Activated CD8-positive, alpha-beta T cell treated with anti-CD3 and anti-CD28 coated beads for 36 hours (primary cell): ENCODE data around the gene MYH11. TPM values are rescaled to one million over a fixed set of nuclear protein-coding genes. Genes with fewer than 3 reads are reported as not detected.

Experiments
- ATAC-seq: fragments of 200-7000 bp; cut with Tn5 transposase; one replicate; pipeline ENCODE4 v1.10.0; 2021; ENCODE audit warnings: mild to moderate bottlenecking, moderate library complexity
- CTCF ChIA-PET: fragments of 350-600 bp; sonication (Branson Sonifier 250); formaldehyde crosslinking; loops from one replicate; lab custom pipeline; 2021; ENCODE audit warnings: antibody characterized with exemption; lab: Charles Lee
- POLR2A ChIA-PET: fragments of 350-600 bp; sonication (Branson Sonifier 250); formaldehyde crosslinking; loops from one replicate; lab custom pipeline; 2021; ENCODE audit warnings: antibody characterized with exemption; lab: Charles Lee
- DNase-seq: peaks from one replicate; pipeline ENCODE4 v3.0.0-alpha.2; 2020
- H3K27ac Mint-ChIP-seq: one replicate; pipeline ENCODE4 v1.8.0; 2021; ENCODE audit warnings: mild to moderate bottlenecking, mixed read lengths
- H3K27me3 Mint-ChIP-seq: one replicate; pipeline ENCODE4 v1.8.0; 2021; ENCODE audit warnings: mixed read lengths
- H3K36me3 Mint-ChIP-seq: one replicate; pipeline ENCODE4 v1.8.0; 2021; ENCODE audit warnings: low read depth, mixed read lengths
- H3K4me1 Mint-ChIP-seq: one replicate; pipeline ENCODE4 v1.8.0; 2021; ENCODE audit warnings: low read depth, mixed read lengths
- H3K4me3 Mint-ChIP-seq: one replicate; pipeline ENCODE4 v1.8.0; 2021; ENCODE audit warnings: mild to moderate bottlenecking, moderate library complexity, mixed read lengths
- H3K9me3 Mint-ChIP-seq: one replicate; pipeline ENCODE4 v1.8.0; 2021; ENCODE audit warnings: mixed read lengths
- intact Hi-C: fragments of 100-400 bp; cut with micrococcal nuclease; formaldehyde crosslinking; loops from one replicate; pipeline ENCODE4 v1.10.0; 2022
- total RNA-seq, 2 experiments: library from RNA; stranded (reverse); gene quantifications; one replicate each; pipeline ENCODE4 v1.2.3, GENCODE V29; 2021
- TF ChIP-seq, protein P1 (sequence below): fragments of 200-600 bp; IDR thresholded peaks from one replicate; pipeline ENCODE4 v1.8.0; 2022; ENCODE audit warnings: antibody characterized with exemption, mild to moderate bottlenecking

Gene MYH11
- total RNA-seq, 2 experiments from 2014 or later = not detected

DNA sequence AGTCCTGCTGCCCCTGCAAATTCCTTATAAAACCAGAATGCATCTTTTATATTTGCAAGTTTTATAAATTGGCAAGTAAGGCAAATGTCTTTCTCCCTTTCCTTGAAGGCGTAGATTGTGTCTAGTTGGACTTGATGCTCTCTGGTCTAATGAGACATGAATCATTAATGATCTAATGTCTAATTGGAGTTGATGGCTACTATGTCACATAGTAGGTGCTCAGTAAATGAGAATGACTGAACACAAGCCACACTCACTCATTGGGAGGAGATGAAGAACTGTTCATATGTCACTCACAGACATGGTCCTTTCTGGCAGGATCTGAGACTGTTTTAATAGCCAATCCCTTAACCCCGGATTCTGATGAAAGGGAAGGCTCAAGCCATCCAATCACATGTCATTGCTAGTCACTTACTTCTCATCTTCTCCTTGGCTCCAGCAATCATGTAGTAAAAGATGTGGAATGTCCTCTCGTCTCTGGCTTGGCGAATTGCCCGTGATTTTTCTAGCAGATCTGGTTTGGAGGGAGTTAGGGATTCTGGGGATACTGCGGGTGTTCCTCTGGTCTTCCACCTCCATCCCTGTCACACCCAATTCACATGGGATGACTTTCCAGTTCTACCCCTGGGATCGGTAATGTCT, 81.0 kb downstream of the MYH11 start:
- CTCF ChIA-PET = interaction anchor here (1.0 kb wide), 1 partner anchor 25 kb away, joined by 3 read pairs; no protein-coding TSS in a partner anchor

GRCh38 chr16:15775209-15775608, 81.6 kb downstream of the MYH11 start:
- Mint-ChIP-seq H3K36me3 (no peaks in the 10 kb centered on the region), H3K9me3 (no peaks in the 10 kb centered on the region), H3K27me3 (no peaks in the 10 kb centered on the region), H3K27ac (no peak overlapping the region), H3K4me3 (no peak overlapping the region), H3K4me1 (no peaks in the 10 kb centered on the region)
- TF ChIP-seq, protein P1, sequence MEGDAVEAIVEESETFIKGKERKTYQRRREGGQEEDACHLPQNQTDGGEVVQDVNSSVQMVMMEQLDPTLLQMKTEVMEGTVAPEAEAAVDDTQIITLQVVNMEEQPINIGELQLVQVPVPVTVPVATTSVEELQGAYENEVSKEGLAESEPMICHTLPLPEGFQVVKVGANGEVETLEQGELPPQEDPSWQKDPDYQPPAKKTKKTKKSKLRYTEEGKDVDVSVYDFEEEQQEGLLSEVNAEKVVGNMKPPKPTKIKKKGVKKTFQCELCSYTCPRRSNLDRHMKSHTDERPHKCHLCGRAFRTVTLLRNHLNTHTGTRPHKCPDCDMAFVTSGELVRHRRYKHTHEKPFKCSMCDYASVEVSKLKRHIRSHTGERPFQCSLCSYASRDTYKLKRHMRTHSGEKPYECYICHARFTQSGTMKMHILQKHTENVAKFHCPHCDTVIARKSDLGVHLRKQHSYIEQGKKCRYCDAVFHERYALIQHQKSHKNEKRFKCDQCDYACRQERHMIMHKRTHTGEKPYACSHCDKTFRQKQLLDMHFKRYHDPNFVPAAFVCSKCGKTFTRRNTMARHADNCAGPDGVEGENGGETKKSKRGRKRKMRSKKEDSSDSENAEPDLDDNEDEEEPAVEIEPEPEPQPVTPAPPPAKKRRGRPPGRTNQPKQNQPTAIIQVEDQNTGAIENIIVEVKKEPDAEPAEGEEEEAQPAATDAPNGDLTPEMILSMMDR = no peak
- DNase-seq (no peak), ATAC-seq (no peak)
- CTCF ChIA-PET = interaction anchor here (0.7 to 1.0 kb wide), 3 partner anchors 18 to 46 kb away, joined by 3 to 4 read pairs (median 3); no protein-coding TSS in a partner anchor
- POLR2A ChIA-PET = interaction anchor here (0.6 to 1.2 kb wide), 2 partner anchors 14 to 74 kb away, joined by 3 read pairs; no protein-coding TSS in a partner anchor
- intact Hi-C loops = no loop called here

More for the DNA sequence above, 81.0 kb downstream of the MYH11 start:
- Mint-ChIP-seq H3K4me3 (no peak overlapping the region), H3K4me1 (no peaks in the 10 kb centered on the region), H3K27me3 (no peaks in the 10 kb centered on the region), H3K27ac (no peak overlapping the region), H3K36me3 (no peaks in the 10 kb centered on the region), H3K9me3 (no peaks in the 10 kb centered on the region)
- TF ChIP-seq, protein P1 = no peak
- intact Hi-C loops = no loop called here
- ATAC-seq (no peak), DNase-seq (no peak)
- POLR2A ChIA-PET = interaction anchor here (1.2 kb wide), 1 partner anchor 14 kb away, joined by 3 read pairs; no protein-coding TSS in a partner anchor

- H3K9me3 Mint-ChIP-seq = no peaks in the 10 kb centered on the region
- ATAC-seq (no peak), DNase-seq (no peak)
- H3K27ac Mint-ChIP-seq = no peak overlapping the region
- H3K27me3 Mint-ChIP-seq = no peaks in the 10 kb centered on the region
- intact Hi-C loops = no loop called here
- no peaks in the 10 kb centered on the region for H3K36me3 Mint-ChIP-seq
- CTCF ChIA-PET = interaction anchor here (1.6 kb wide), 1 partner anchor 18 kb away, joined by 8 read pairs; no protein-coding TSS in a partner anchor
- H3K4me3 Mint-ChIP-seq = no peak overlapping the region
- TF ChIP-seq, protein P1 = no peak
- no peaks in the 10 kb centered on the region for H3K4me1 Mint-ChIP-seq
- POLR2A ChIA-PET = no interaction called here
Measured at GRCh38 chr16:15773968-15774367, 82.9 kb downstream of the MYH11 start.

DNA sequence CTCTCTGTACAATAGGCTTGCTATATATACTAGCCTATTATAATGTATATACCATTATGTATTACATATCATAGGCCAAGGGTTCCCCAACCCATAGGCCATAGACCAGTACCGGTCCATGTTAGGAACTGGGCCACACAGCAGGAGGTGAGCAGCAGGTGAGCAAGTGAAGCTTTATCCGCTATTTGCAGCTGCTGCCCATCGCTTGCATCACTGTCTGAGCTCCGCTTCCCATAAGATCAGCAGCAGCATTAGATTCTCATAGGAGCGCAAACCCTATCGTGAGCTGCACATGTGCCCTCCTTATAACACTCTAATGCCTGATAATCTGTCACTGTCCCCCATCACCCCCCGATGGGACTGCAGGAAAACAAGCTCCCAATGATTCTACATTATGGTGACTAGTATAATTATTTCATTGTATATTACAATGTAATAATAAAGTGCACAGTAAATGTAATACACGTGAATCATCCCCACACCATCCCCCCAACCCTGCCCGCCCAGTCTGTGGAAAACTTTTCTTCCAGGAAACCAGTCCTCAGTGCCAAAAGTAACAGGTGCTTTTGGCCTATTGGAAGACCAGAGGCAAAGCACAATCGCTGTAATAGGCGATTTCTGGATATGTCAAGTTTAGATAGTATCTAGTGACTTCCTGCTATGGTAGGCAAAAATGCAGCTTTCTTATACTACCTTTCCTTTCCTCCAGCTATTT, 84.1 kb downstream of the MYH11 start:
- no peak overlapping the region for H3K4me3 Mint-ChIP-seq
- ChIA-PET CTCF (interaction anchor here (1.3 to 1.6 kb wide), 2 partner anchors 16 to 49 kb away, joined by 3 to 8 read pairs; no protein-coding TSS in a partner anchor), POLR2A (interaction anchor here (0.6 kb wide), 1 partner anchor 16 kb away, joined by 3 read pairs; no protein-coding TSS in a partner anchor)
- ATAC-seq (no peak), DNase-seq (no peak)
- H3K36me3 Mint-ChIP-seq = no peaks in the 10 kb centered on the region
- H3K4me1 Mint-ChIP-seq = no peaks in the 10 kb centered on the region
- intact Hi-C loops = no loop called here
- no peaks in the 10 kb centered on the region for H3K9me3 Mint-ChIP-seq
- H3K27ac Mint-ChIP-seq = no peak overlapping the region
- H3K27me3 Mint-ChIP-seq = no peaks in the 10 kb centered on the region
- TF ChIP-seq, protein P1 = no peak
